Nephron (organoid): ENCODE measurements around the gene JOSD1.

ENCODE experiments used
- H3K27ac Mint-ChIP-seq, 3 experiments: 2 replicates each; pipeline ENCODE4 v1.8.0; 2020; ENCODE audit warnings: mixed read lengths in 3 of 3, mild to moderate bottlenecking in 2 of 3, moderate library complexity in 1 of 3
- H3K27me3 Mint-ChIP-seq: 2 replicates; pipeline ENCODE4 v1.8.0; 2021; ENCODE audit warnings: low read depth, mild to moderate bottlenecking, moderate library complexity, mixed read lengths
- H3K36me3 Mint-ChIP-seq: 2 replicates; pipeline ENCODE4 v1.8.0; 2020; ENCODE audit warnings: low read depth, mixed read lengths
- H3K4me1 Mint-ChIP-seq: 2 replicates; pipeline ENCODE4 v1.8.0; 2020; ENCODE audit warnings: mixed read lengths
- H3K4me3 Mint-ChIP-seq, 3 experiments: 2 replicates each; pipeline ENCODE4 v1.8.0; 2020; ENCODE audit warnings: mild to moderate bottlenecking in 3 of 3, mixed read lengths in 3 of 3, moderate library complexity in 2 of 3
- H3K9me3 Mint-ChIP-seq: 2 replicates; pipeline ENCODE4 v1.8.0; 2020; ENCODE audit warnings: mixed read lengths
- TF ChIP-seq, protein P1 (sequence below), 3 experiments: fragments of 200-600 bp; sonication (generic); IDR thresholded peaks; one replicate each; pipeline ENCODE4 v1.5.0; 2021; ENCODE audit warnings: antibody characterized with exemption in 3 of 3; ENCODE audit not compliant: unreplicated experiment in 3 of 3

Gene JOSD1

DNA sequence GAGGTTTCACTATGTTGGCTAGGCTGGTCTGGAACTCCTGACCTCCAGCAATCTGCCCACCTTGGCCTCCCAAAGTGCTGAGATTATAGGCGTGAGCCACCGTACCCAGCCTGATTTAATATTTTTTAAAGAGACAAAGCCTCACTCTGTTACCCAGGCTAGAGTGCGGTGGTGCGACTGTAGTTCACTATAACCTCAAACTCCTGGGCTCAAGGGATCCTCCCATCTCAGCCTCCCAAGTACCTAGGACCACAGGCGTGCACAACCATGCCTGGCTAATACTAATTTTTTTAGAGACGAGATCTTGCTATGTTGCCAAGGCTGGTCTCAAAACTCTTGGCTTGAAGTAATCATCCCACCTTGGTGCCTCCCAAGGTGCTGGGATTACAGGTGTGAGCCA is 18.5 kb upstream of the JOSD1 start:
- peaks cover 42% of the 10 kb centered on the region for H3K4me1 Mint-ChIP-seq
- H3K27ac Mint-ChIP-seq = no peak overlapping the region
- H3K36me3 Mint-ChIP-seq = peaks cover 53% of the 10 kb centered on the region
- TF ChIP-seq, protein P1, sequence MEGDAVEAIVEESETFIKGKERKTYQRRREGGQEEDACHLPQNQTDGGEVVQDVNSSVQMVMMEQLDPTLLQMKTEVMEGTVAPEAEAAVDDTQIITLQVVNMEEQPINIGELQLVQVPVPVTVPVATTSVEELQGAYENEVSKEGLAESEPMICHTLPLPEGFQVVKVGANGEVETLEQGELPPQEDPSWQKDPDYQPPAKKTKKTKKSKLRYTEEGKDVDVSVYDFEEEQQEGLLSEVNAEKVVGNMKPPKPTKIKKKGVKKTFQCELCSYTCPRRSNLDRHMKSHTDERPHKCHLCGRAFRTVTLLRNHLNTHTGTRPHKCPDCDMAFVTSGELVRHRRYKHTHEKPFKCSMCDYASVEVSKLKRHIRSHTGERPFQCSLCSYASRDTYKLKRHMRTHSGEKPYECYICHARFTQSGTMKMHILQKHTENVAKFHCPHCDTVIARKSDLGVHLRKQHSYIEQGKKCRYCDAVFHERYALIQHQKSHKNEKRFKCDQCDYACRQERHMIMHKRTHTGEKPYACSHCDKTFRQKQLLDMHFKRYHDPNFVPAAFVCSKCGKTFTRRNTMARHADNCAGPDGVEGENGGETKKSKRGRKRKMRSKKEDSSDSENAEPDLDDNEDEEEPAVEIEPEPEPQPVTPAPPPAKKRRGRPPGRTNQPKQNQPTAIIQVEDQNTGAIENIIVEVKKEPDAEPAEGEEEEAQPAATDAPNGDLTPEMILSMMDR (IDR thresholded peaks at IDR 0.05; ENCODE audit: unreplicated experiment in 3 of 3) = no peak
- no peak overlapping the region for H3K4me3 Mint-ChIP-seq
- H3K27me3 Mint-ChIP-seq = no peaks in the 10 kb centered on the region
- no peaks in the 10 kb centered on the region for H3K9me3 Mint-ChIP-seq

DNA sequence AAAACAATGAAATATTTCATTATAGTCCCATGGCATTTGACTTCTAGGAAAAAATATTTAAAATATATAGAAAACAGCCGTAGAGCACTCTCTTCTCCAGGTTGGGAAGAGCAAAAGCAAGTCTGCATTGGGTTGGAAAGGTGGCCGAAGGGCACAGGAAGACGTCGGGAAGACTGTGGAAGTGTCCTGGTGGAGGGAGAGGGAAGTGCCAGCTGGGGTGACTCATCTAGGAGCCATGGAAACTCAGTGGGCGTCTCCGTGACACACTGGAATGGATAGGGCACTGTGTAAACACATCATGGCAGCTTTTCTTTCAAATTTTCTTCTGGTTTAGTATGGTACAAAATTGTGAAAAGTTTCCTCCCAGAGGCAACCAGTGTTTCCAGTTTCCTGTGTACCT is 17.7 kb upstream of the JOSD1 start:
- Mint-ChIP-seq H3K27ac (peak overlapping the region; percentile 71 to 85 (median 83)), H3K4me1 (peaks cover 48% of the 10 kb centered on the region), H3K4me3 (no peak overlapping the region), H3K36me3 (peaks cover 46% of the 10 kb centered on the region), H3K9me3 (no peaks in the 10 kb centered on the region), H3K27me3 (no peaks in the 10 kb centered on the region)
- TF ChIP-seq, protein P1 (IDR thresholded peaks at IDR 0.05; ENCODE audit: unreplicated experiment in 3 of 3) = peak; percentile 30 to 38 (median 37)

DNA sequence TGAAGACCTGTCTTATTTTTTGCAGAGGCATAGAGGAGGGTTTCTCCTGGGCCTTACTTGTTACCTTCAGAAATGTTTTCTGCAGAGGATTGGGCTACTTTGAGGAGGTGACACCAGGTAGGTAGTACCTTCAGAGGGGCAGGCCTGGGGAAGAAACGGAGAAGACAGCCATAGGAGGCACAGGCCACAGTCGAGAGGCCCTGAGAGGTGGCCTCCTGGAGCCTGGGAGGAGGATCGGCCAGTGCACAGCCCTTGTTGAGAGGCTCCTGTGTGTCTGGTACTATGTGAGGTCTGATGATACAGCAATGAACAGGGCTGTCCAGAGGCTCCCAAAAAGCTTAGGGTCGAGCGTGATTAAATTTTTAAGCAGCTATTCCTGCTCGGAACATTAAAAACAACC is 16.5 kb upstream of the JOSD1 start:
- Mint-ChIP-seq H3K36me3 (peaks cover 35% of the 10 kb centered on the region), H3K27me3 (no peaks in the 10 kb centered on the region), H3K4me1 (peaks cover 60% of the 10 kb centered on the region), H3K4me3 (peak overlapping the region in 1 of 3 experiments; percentile 4), H3K9me3 (no peaks in the 10 kb centered on the region), H3K27ac (peak overlapping the region; percentile 71 to 85 (median 83))
- TF ChIP-seq, protein P1 (IDR thresholded peaks at IDR 0.05; ENCODE audit: unreplicated experiment in 3 of 3) = no peak

DNA sequence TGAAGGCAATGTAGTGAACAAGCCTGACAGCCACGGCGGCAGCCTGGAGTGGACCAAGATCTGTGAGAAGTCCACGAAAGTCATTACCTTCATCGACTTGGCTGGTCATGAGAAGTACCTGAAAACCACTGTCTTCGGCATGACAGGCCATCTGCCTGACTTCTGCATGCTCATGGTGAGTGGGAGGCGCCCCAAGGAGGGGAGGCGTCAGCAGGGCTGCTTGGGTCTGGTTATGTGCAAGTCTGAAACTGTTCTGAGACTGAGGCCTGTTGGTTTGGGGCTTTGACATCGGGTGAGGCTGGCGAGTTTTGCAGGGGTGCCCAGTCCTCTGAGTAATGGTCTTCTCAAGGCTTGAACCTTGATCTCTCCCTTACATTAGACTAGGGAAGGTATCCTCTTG is 16.1 kb upstream of the JOSD1 start:
- peaks cover 64% of the 10 kb centered on the region for H3K4me1 Mint-ChIP-seq

DNA sequence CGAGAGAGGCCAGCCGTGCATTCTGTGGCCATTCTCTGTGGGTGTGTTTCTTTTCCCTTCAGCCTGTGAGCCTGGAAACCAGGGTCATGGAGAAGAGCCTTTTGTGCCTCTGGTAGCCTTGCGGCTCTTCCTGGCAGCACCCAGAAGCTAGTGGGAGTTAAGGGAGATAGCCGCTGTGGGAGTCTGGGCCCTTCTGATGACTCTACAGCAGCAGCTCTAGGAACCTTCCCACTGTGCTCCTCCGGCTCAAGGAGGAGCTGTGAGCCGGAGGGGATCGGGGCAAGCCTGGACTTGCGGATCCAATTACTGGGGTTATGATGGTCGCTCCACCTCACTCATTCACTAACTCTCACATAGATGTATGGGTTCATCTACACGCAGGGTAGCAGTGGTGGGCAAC is 15.5 kb upstream of the JOSD1 start:
- Mint-ChIP-seq H3K4me1 (peaks cover 66% of the 10 kb centered on the region), H3K36me3 (peaks cover 27% of the 10 kb centered on the region), H3K9me3 (no peaks in the 10 kb centered on the region), H3K27me3 (no peaks in the 10 kb centered on the region), H3K27ac (peak overlapping the region in 1 of 3 experiments; percentile 71), H3K4me3 (peak overlapping the region in 1 of 3 experiments; percentile 6)
- TF ChIP-seq, protein P1 (IDR thresholded peaks at IDR 0.05; ENCODE audit: unreplicated experiment in 3 of 3) = no peak

More for the DNA sequence above, 16.1 kb upstream of the JOSD1 start:
- Mint-ChIP-seq H3K9me3 (no peaks in the 10 kb centered on the region), H3K27me3 (no peaks in the 10 kb centered on the region), H3K4me3 (peak overlapping the region in 2 of 3 experiments; percentile 23 to 25), H3K36me3 (peaks cover 32% of the 10 kb centered on the region), H3K27ac (peak overlapping the region; percentile 71 to 85 (median 83))
- TF ChIP-seq, protein P1 (IDR thresholded peaks at IDR 0.05; ENCODE audit: unreplicated experiment in 3 of 3) = no peak

DNA sequence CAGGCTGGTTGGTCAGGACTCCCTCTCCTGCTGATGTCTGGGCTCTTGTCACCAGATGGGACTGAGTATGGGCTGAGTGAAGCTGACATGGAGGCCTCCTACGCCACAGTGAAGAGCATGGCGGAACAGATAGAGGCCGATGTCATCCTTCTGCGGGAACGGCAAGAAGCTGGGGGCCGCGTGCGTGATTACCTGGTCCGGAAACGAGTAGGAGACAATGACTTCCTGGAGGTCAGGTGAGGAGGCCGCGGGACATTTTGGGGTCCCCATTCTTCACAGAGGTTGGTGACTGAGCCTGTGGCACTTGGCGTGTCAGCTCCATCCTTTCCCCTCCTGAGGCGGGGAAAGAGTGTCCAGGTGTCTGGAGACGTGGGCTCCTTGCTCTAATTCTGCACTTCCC is 15.1 kb upstream of the JOSD1 start:
- H3K9me3 Mint-ChIP-seq = no peaks in the 10 kb centered on the region
- H3K36me3 Mint-ChIP-seq = peaks cover 25% of the 10 kb centered on the region
- TF ChIP-seq, protein P1 (IDR thresholded peaks at IDR 0.05; ENCODE audit: unreplicated experiment in 3 of 3) = no peak
- no peaks in the 10 kb centered on the region for H3K27me3 Mint-ChIP-seq
- peak overlapping the region in 2 of 3 experiments; percentile 79 to 84 for H3K27ac Mint-ChIP-seq
- H3K4me3 Mint-ChIP-seq = no peak overlapping the region
- peaks cover 70% of the 10 kb centered on the region for H3K4me1 Mint-ChIP-seq
